Colonic mucosa (tissue), 4 donors: ENCODE measurements around the gene GNL3. TPM values are rescaled to one million over a fixed set of nuclear protein-coding genes. Genes with fewer than 3 reads are reported as not detected.

Source experiments
- DNase-seq: peaks from one replicate; pipeline ENCODE4 v3.0.0-alpha.2; 2020
- H3K27ac ChIP-seq: fragments of 200-600 bp; one replicate; pipeline ENCODE4 v1.8.0; 2021
- H3K27me3 ChIP-seq: fragments of 200-600 bp; one replicate; pipeline ENCODE4 v1.8.0; 2021
- H3K36me3 ChIP-seq: fragments of 200-600 bp; one replicate; pipeline ENCODE4 v1.8.0; 2021
- H3K4me1 ChIP-seq: fragments of 200-600 bp; one replicate; pipeline ENCODE4 v1.8.0; 2021; ENCODE audit warnings: mild to moderate bottlenecking
- H3K4me3 ChIP-seq: fragments of 200-600 bp; one replicate; pipeline ENCODE4 v1.8.0; 2021
- H3K9ac ChIP-seq, 2 donors: one replicate each; pipeline ENCODE4 v1.7.0; 2013; ENCODE audit warnings: control low read depth in 2 of 2, low read depth in 2 of 2, low read length in 2 of 2
- H3K9me3 ChIP-seq: fragments of 200-600 bp; one replicate; pipeline ENCODE4 v1.8.0; 2021
- CTCF ChIP-seq: fragments of 200-600 bp; IDR thresholded peaks from one replicate; pipeline ENCODE4 v1.8.0; 2022; ENCODE audit warnings: antibody characterized with exemption, mild to moderate bottlenecking
- intact Hi-C: fragments of 100-400 bp; cut with DNase I; formaldehyde crosslinking; loops from one replicate; pipeline ENCODE4 v1.14.1; 2022
- total RNA-seq, 2 donors: library from RNA; stranded (reverse); fragmentation: NEBNext Ultra II Directional in 1 of 2; extraction: Animal tissue kit (Norgen Biotek cat#: 25700) in 1 of 2; gene quantifications; one replicate each; pipeline ENCODE4 v1.2.1, GENCODE V29; 2021
- donor health status: healthy.
- donor health status: DM: no; HTN: no; CAD: no.
- donor health status: DM: no; HTN: no; CAD: no.

Gene GNL3
- total RNA-seq, 2 donors from 2014 or later: 49.9 to 75.5 TPM

GRCh38 chr3:52651592-52651991 lies 34.2 kb upstream of the GNL3 start:
- Histone ChIP-seq H3K4me3 (no peak overlapping the region), H3K9ac (no peak overlapping the region), H3K9me3 (no peaks in the 10 kb centered on the region), H3K4me1 (no peaks in the 10 kb centered on the region), H3K36me3 (peaks cover 10% of the 10 kb centered on the region), H3K27me3 (no peaks in the 10 kb centered on the region), H3K27ac (no peak overlapping the region)
- intact Hi-C loops: no loop called here
- no peak for TF ChIP-seq CTCF
- no peak for DNase-seq

GRCh38 chr3:52655895-52656294 lies 29.9 kb upstream of the GNL3 start:
- Histone ChIP-seq H3K27me3 (no peaks in the 10 kb centered on the region), H3K4me3 (no peak overlapping the region), H3K27ac (no peak overlapping the region), H3K9me3 (no peaks in the 10 kb centered on the region), H3K9ac (no peak overlapping the region), H3K36me3 (peaks cover 12% of the 10 kb centered on the region), H3K4me1 (no peaks in the 10 kb centered on the region)
- DNase-seq: no peak
- TF ChIP-seq CTCF: no peak
- intact Hi-C loops: no loop called here

- no peaks in the 10 kb centered on the region for H3K4me1 ChIP-seq
- no peak overlapping the region for H3K4me3 ChIP-seq
- peaks cover 21% of the 10 kb centered on the region for H3K36me3 ChIP-seq
- no peak for TF ChIP-seq CTCF
- H3K27ac ChIP-seq: no peak overlapping the region
- intact Hi-C loops: no loop called here
- no peaks in the 10 kb centered on the region for H3K9me3 ChIP-seq
- no peaks in the 10 kb centered on the region for H3K27me3 ChIP-seq
- no peak for DNase-seq
- no peak overlapping the region for H3K9ac ChIP-seq
Measured at GRCh38 chr3:52660046-52660445, 25.8 kb upstream of the GNL3 start.

- Histone ChIP-seq H3K27me3 (no peaks in the 10 kb centered on the region), H3K27ac (no peak overlapping the region), H3K36me3 (peaks cover 26% of the 10 kb centered on the region), H3K4me3 (no peak overlapping the region), H3K9ac (no peak overlapping the region), H3K9me3 (no peaks in the 10 kb centered on the region), H3K4me1 (no peaks in the 10 kb centered on the region)
- TF ChIP-seq CTCF: no peak
- no peak for DNase-seq
- intact Hi-C loops: no loop called here
Measured at GRCh38 chr3:52663098-52663497, 22.7 kb upstream of the GNL3 start.

- intact Hi-C loops: no loop called here
- H3K27ac ChIP-seq: no peak overlapping the region
- TF ChIP-seq CTCF: no peak
- no peak overlapping the region for H3K9ac ChIP-seq
- no peaks in the 10 kb centered on the region for H3K4me1 ChIP-seq
- no peak for DNase-seq
- peaks cover 6% of the 10 kb centered on the region for H3K36me3 ChIP-seq
- no peaks in the 10 kb centered on the region for H3K9me3 ChIP-seq
- no peak overlapping the region for H3K4me3 ChIP-seq
- no peaks in the 10 kb centered on the region for H3K27me3 ChIP-seq
Measured at GRCh38 chr3:52670621-52671521, 15.0 kb upstream of the GNL3 start.
